Upper lobe of left lung (tissue), 4 donors: Measurements from ENCODE around the gene MSH3.

Experiments used
- EP300 ChIP-seq, 4 donors: sonication (generic); formaldehyde crosslinking; IDR thresholded peaks; one replicate each; pipeline ENCODE4 v1.5.1; 2017; ENCODE audit warnings: antibody characterized with exemption in 4 of 4, control low read depth in 2 of 4
- POLR2A ChIP-seq, 4 donors: fragments of 450-650 bp; IDR thresholded peaks; one replicate each; pipeline ENCODE4 v1.5.1; 2016 to 2017; ENCODE audit warnings: antibody characterized with exemption in 4 of 4, mild to moderate bottlenecking in 2 of 4
- POLR2AphosphoS5 ChIP-seq, 2 donors: sonication (generic); formaldehyde crosslinking; IDR thresholded peaks; one replicate each; pipeline ENCODE4 v1.5.1; 2017; ENCODE audit warnings: antibody characterized with exemption in 2 of 2
- TF ChIP-seq, protein P1 (sequence below), 6 experiments: fragments of 450-650 bp in 4 of 6; fragments of 200-600 bp in 2 of 6; sonication (generic) in 2 of 6; IDR thresholded peaks; one replicate each; pipeline ENCODE4 v1.5.1; 2016 to 2019; ENCODE audit warnings: antibody characterized with exemption in 6 of 6

DNA sequence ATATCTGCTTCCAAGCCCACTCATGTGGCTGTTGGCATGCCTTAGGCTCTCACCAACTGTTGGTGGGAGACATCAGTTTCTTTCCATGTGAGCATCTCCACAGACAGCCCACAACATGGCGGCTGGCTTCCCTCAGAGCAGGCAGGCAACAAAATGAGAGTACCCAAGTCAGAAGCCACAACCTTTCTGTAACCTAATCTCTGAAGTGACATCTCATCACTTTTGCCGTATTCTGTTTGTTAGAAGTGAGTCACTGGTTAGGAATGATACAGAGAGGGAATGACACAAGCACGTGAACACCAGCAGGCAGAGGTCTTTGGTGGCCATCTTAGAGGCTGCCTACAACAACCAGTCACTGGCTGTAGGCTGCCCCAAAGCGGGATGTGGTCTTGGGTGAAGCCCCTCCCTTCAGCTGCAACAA is 217.1 kb downstream of the MSH3 start:
- TF ChIP-seq, protein P1, sequence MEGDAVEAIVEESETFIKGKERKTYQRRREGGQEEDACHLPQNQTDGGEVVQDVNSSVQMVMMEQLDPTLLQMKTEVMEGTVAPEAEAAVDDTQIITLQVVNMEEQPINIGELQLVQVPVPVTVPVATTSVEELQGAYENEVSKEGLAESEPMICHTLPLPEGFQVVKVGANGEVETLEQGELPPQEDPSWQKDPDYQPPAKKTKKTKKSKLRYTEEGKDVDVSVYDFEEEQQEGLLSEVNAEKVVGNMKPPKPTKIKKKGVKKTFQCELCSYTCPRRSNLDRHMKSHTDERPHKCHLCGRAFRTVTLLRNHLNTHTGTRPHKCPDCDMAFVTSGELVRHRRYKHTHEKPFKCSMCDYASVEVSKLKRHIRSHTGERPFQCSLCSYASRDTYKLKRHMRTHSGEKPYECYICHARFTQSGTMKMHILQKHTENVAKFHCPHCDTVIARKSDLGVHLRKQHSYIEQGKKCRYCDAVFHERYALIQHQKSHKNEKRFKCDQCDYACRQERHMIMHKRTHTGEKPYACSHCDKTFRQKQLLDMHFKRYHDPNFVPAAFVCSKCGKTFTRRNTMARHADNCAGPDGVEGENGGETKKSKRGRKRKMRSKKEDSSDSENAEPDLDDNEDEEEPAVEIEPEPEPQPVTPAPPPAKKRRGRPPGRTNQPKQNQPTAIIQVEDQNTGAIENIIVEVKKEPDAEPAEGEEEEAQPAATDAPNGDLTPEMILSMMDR (IDR thresholded peaks at IDR 0.05): no peak
- TF ChIP-seq POLR2A (IDR thresholded peaks at IDR 0.05): no peak
- no peak for TF ChIP-seq POLR2AphosphoS5 (IDR thresholded peaks at IDR 0.05)
- no peak for TF ChIP-seq EP300 (IDR thresholded peaks at IDR 0.05)
